WTC11 (cell line): Measurements from ENCODE around the gene BRD1. TPM values are rescaled to one million over a fixed set of nuclear protein-coding genes. Genes with fewer than 3 reads are reported as not detected.

Experiments used
- ATAC-seq: fragments of 200-7000 bp; cut with Tn5 transposase; 2 replicates; pipeline ENCODE4 v1.10.0; 2021; ENCODE audit warnings: mild to moderate bottlenecking, moderate library complexity
- CTCF ChIA-PET: fragments of 300-600 bp; sonication (Branson Sonifier 250); formaldehyde crosslinking; loops from one replicate; lab custom pipeline; 2021; ENCODE audit warnings: antibody characterized with exemption; lab: Charles Lee
- POLR2A ChIA-PET: fragments of 350-600 bp; sonication (Branson Sonifier 250); formaldehyde crosslinking; loops from one replicate; lab custom pipeline; 2021; ENCODE audit warnings: antibody characterized with exemption; lab: Charles Lee
- DNase-seq: peaks from one replicate; pipeline ENCODE4 v3.0.0; 2021; ENCODE audit warnings: low spot score
- H3K27ac Mint-ChIP-seq: 2 replicates; pipeline ENCODE4 v1.8.0; 2021; ENCODE audit warnings: mixed read lengths
- H3K27me3 Mint-ChIP-seq: 2 replicates; pipeline ENCODE4 v1.8.0; 2021; ENCODE audit warnings: low read depth, mild to moderate bottlenecking, moderate library complexity, mixed read lengths
- H3K36me3 Mint-ChIP-seq: 2 replicates; pipeline ENCODE4 v1.8.0; 2021; ENCODE audit warnings: mixed read lengths
- H3K4me1 Mint-ChIP-seq: 2 replicates; pipeline ENCODE4 v1.8.0; 2022; ENCODE audit warnings: mixed read lengths
- H3K4me3 Mint-ChIP-seq: 2 replicates; pipeline ENCODE4 v1.8.0; 2021; ENCODE audit warnings: mild to moderate bottlenecking, moderate library complexity, mixed read lengths
- H3K9me3 Mint-ChIP-seq: 2 replicates; pipeline ENCODE4 v1.8.0; 2021; ENCODE audit warnings: mixed read lengths
- ATF2 ChIP-seq: sonication (generic); formaldehyde crosslinking; IDR thresholded peaks from 2 replicates; pipeline ENCODE4 v1.8.1; 2022; ENCODE audit warnings: low read depth, missing genetic modification reagents, borderline replicate concordance
- CBFB ChIP-seq: sonication (generic); formaldehyde crosslinking; IDR thresholded peaks from 2 replicates; pipeline ENCODE4 v1.8.1; 2022; ENCODE audit warnings: mild to moderate bottlenecking, low read depth, missing genetic modification reagents
- EMX1 ChIP-seq: fragments of 250-450 bp; sonication (Bioruptor Pico); IDR thresholded peaks from 2 replicates; pipeline ENCODE4 v1.8.0; 2021; ENCODE audit warnings: mild to moderate bottlenecking
- FOXJ3 ChIP-seq: sonication (generic); formaldehyde crosslinking; IDR thresholded peaks from 2 replicates; pipeline ENCODE4 v1.9.0; 2021; ENCODE audit warnings: missing genetic modification reagents, mild to moderate bottlenecking, borderline replicate concordance
- OVOL2 ChIP-seq: fragments of 250-450 bp; sonication (Bioruptor Pico); IDR thresholded peaks from 2 replicates; pipeline ENCODE4 v1.9.0; 2021; ENCODE audit warnings: mild to moderate bottlenecking, borderline replicate concordance
- PRDM15 ChIP-seq: sonication (generic); formaldehyde crosslinking; IDR thresholded peaks from 2 replicates; pipeline ENCODE4 v1.8.0; 2022; ENCODE audit warnings: missing genetic modification reagents
- RORB ChIP-seq: fragments of 250-450 bp; sonication (Bioruptor Pico); IDR thresholded peaks from 2 replicates; pipeline ENCODE4 v1.9.0; 2021; ENCODE audit warnings: mild to moderate bottlenecking
- SOX15 ChIP-seq: fragments of 250-450 bp; sonication (Bioruptor Pico); IDR thresholded peaks from 2 replicates; pipeline ENCODE4 v1.9.0; 2021; ENCODE audit warnings: mild to moderate bottlenecking
- ZBTB21 ChIP-seq: sonication (generic); formaldehyde crosslinking; IDR thresholded peaks from 2 replicates; pipeline ENCODE4 v1.8.1; 2023; ENCODE audit warnings: mild to moderate bottlenecking, missing genetic modification reagents, borderline replicate concordance
- ZNF263 ChIP-seq: sonication (generic); formaldehyde crosslinking; IDR thresholded peaks from 2 replicates; pipeline ENCODE4 v1.8.1; 2022; ENCODE audit warnings: low read depth, mild to moderate bottlenecking, moderate library complexity, missing genetic modification reagents
- ZNF281 ChIP-seq: sonication (generic); formaldehyde crosslinking; IDR thresholded peaks from 2 replicates; pipeline ENCODE4 v1.8.0; 2023; ENCODE audit warnings: mild to moderate bottlenecking, missing genetic modification reagents
- ZNF512 ChIP-seq: sonication (generic); formaldehyde crosslinking; IDR thresholded peaks from 2 replicates; pipeline ENCODE4 v1.8.1; 2022; ENCODE audit warnings: missing genetic modification reagents, borderline replicate concordance
- ZNF671 ChIP-seq: fragments of 250-450 bp; sonication (Bioruptor Pico); IDR thresholded peaks from 2 replicates; pipeline ENCODE4 v1.8.0; 2021; ENCODE audit warnings: mild to moderate bottlenecking
- ZSCAN18 ChIP-seq: fragments of 250-450 bp; sonication (Bioruptor Pico); IDR thresholded peaks from 2 replicates; pipeline ENCODE4 v2.1.2; 2022; ENCODE audit warnings: mild to moderate bottlenecking, moderate library complexity
- total RNA-seq: library from RNA; stranded (reverse); gene quantifications from 3 replicates; pipeline ENCODE4 v1.2.3, GENCODE V29; 2021

BRD1 gene
- total RNA-seq, 1 experiment from 2014 or later, result 36.6 TPM

GRCh38 chr22:49858827-49859226 is 31.2 kb upstream of the BRD1 start (continued):
- no peak for TF ChIP-seq ZNF512 (CRISPR knock-in tag)

- H3K27me3 Mint-ChIP-seq, result peaks cover 10% of the 10 kb centered on the region
- DNase-seq, result no peak
Observed at GRCh38 chr22:49856766-49857618, 29.3 kb upstream of the BRD1 start.

GRCh38 chr22:49856343-49856742 is 28.7 kb upstream of the BRD1 start:
- CTCF ChIA-PET, result interaction anchor here (0.6 kb wide), 1 partner anchor 13 kb away, joined by 3 read pairs; no protein-coding TSS in a partner anchor
- Mint-ChIP-seq H3K4me3 (peak overlapping the region; percentile 93; the same call in 1 of the 2 replicates), H3K4me1 (peaks cover 27% of the 10 kb centered on the region), H3K9me3 (no peaks in the 10 kb centered on the region), H3K36me3 (no peaks in the 10 kb centered on the region), H3K27ac (peak overlapping the region; percentile 44; the same call in 1 of the 2 replicates), H3K27me3 (peaks cover 16% of the 10 kb centered on the region)
- DNase-seq (no peak), ATAC-seq (no peak)
- POLR2A ChIA-PET, result no interaction called here
- TF ChIP-seq RORB (no peak), ZBTB21 (CRISPR knock-in tag) (no peak), PRDM15 (CRISPR knock-in tag) (no peak), CBFB (CRISPR knock-in tag) (no peak), ZNF263 (CRISPR knock-in tag) (no peak), OVOL2 (CRISPR knock-in tag) (no peak), ZSCAN18 (CRISPR knock-in tag) (no peak), ATF2 (CRISPR knock-in tag) (no peak), ZNF671 (CRISPR knock-in tag) (no peak)

More at GRCh38 chr22:49856766-49857618, 29.3 kb upstream of the BRD1 start:
- H3K4me1 Mint-ChIP-seq, result peaks cover 31% of the 10 kb centered on the region
- no peak for ATAC-seq
- no peaks in the 10 kb centered on the region for H3K9me3 Mint-ChIP-seq
- H3K27ac Mint-ChIP-seq, result 0 out of 2 replicates have a peak overlapping the region, but pooled peaks have one; percentile 2
- H3K4me3 Mint-ChIP-seq, result no peak overlapping the region
- CTCF ChIA-PET, result interaction anchor here (0.6 kb wide), 1 partner anchor 14 kb away, joined by 3 read pairs; no protein-coding TSS in a partner anchor
- TF ChIP-seq SOX15 (CRISPR knock-in tag) (no peak), FOXJ3 (CRISPR knock-in tag) (no peak), EMX1 (no peak), ZNF281 (CRISPR knock-in tag) (no peak), ZNF512 (CRISPR knock-in tag) (no peak)
- TF ChIP-seq, all 79 proteins: peak for 0
- POLR2A ChIA-PET, result no interaction called here
- H3K36me3 Mint-ChIP-seq, result no peaks in the 10 kb centered on the region
